Ovary (tissue), 3 donors: ENCODE data around the gene MSI2.

Experiments used
- EP300 ChIP-seq: sonication (generic); formaldehyde crosslinking; IDR thresholded peaks from one replicate; pipeline ENCODE4 v1.6.1; 2017; ENCODE audit warnings: antibody characterized with exemption
- POLR2A ChIP-seq: fragments of 450-650 bp; IDR thresholded peaks from one replicate; pipeline ENCODE4 v1.6.1; 2017; ENCODE audit warnings: antibody characterized with exemption, mild to moderate bottlenecking, moderate library complexity
- TF ChIP-seq, protein P1 (sequence below), 3 donors: fragments of 450-650 bp in 2 of 3; fragments of 200-600 bp in 1 of 3; IDR thresholded peaks; one replicate each; pipeline versions ENCODE4 v1.5.1 to v1.8.0; 2016 to 2022; ENCODE audit warnings: antibody characterized with exemption in 3 of 3, mild to moderate bottlenecking in 1 of 3
- donor health status: DM: no; HTN: no; CAD: no.

DNA sequence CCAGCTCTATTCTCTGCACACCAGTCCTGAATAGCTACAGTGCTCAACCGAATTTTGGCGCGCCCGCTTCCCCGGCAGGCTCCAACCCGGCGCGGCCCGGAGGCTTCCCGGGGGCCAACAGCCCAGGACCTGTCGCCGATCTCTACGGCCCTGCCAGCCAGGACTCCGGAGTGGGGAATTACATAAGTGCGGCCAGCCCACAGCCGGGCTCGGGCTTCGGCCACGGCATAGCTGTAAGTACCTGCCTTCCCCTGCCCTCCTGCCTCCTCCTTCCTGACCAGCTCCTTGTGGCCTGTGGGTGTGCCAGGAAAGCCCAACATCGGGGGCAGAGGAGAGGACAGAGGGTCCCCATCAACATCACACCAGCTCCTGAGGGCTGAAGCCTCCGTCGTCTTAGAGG lies 418.6 kb downstream of the MSI2 start:
- TF ChIP-seq, protein P1, sequence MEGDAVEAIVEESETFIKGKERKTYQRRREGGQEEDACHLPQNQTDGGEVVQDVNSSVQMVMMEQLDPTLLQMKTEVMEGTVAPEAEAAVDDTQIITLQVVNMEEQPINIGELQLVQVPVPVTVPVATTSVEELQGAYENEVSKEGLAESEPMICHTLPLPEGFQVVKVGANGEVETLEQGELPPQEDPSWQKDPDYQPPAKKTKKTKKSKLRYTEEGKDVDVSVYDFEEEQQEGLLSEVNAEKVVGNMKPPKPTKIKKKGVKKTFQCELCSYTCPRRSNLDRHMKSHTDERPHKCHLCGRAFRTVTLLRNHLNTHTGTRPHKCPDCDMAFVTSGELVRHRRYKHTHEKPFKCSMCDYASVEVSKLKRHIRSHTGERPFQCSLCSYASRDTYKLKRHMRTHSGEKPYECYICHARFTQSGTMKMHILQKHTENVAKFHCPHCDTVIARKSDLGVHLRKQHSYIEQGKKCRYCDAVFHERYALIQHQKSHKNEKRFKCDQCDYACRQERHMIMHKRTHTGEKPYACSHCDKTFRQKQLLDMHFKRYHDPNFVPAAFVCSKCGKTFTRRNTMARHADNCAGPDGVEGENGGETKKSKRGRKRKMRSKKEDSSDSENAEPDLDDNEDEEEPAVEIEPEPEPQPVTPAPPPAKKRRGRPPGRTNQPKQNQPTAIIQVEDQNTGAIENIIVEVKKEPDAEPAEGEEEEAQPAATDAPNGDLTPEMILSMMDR (IDR thresholded peaks at IDR 0.05), result no peak
- TF ChIP-seq POLR2A, result no peak
- TF ChIP-seq EP300, result no peak
